ENCODE results near the gene ASCL1.
A peak's percentile ranks its signal among the peaks of the same experiment; 100 is the strongest.

Gene ASCL1

DNA sequence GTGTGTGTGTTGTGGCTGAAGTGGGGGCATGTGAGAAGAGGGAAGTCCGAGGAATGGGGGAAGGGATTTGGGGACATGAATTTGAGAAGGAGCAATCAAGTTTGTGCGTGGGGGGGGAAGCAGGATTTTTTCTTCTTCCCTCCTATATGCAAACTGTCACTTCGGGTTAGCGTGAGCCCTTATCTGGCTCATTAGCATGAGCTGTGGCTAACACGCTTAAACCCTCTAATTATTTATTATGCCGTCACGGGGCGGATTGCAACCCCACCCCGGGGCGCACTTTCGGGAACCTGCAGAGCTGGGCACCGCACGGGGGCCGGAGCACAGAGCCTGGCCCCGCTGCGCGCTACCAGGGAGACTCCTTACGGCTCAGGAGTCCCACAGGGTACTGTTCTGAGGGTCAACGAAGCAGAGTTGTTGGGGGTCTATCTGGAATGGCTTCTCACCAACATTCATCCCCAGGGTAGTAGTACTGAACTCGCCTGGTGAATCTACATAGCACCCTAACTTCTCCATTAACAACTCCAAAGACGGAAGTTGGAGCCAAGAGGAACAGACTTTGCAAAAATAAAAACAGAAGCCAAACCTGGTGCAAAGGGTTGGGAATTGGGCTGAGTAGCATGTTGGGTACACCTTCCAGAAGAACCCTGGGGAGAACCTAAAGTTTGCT, 6.4 kb upstream of the ASCL1 start:
- DNase-seq (ENCODE audit: extremely low spot score, insufficient read length, low read depth): no peak
- peak; percentile 41 for FAIRE-seq

DNA sequence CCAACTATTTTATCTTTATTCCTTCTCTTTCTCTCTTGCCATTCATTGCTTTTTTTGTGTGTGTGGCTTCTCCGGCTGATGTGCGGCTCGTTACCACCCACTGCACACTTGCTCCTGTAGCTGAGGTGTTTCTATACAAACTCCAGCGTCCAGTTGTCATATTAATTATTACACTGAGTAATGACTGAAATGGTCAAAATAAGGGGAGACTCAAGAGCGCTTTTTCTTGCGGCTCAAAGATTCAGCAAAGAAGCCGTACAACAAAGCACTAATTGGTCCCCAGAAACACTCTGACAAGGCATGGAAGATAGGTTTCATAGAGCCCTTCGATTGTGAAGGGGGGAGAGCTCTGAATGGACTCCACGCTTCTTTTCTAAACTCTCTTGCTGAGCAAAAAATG, 5.6 kb upstream of the ASCL1 start:
- FAIRE-seq: no peak
- DNase-seq (ENCODE audit: extremely low spot score, insufficient read length, low read depth): no peak

DNA sequence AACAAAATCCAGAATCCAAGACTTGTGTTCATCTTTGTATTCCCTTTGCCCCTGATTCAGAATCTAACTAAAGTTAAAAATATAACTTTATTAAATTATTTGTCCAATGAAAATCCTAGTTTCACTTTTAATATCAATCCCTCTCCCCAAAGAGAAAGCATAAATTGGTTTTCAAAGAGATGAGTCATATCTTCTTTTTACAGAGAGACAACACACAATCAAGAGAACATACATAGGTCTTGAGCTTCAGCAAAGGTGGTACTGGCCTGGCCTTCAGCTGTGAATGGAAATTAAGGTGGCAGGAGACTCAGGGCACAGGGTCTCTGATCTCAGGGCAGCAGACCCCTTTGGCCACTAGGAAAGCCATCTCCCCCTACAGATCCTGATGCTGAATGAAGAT, 4.3 kb upstream of the ASCL1 start:
- DNase-seq (ENCODE audit: extremely low spot score, insufficient read length, low read depth) (no peak), FAIRE-seq (peak; percentile 69)

DNA sequence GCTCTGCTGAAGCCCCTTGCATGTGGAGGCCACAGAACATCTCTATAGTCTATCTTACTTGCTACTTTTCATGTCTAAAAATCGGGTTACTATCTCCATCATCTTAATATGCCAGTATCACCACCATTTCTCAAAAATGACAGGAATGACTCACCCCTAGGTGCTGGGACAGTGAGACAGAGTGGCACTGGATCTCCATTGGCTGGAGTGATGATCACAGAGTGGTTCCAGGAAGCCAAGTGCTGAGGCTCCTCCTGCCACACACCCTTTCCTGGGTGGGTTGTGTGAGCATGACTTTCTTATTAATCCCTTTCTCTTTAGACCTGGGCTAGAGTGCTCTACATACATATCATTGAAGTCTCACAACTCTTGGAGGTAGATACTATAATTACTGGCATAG, 3.3 kb upstream of the ASCL1 start:
- peak; percentile 33 for FAIRE-seq

DNA sequence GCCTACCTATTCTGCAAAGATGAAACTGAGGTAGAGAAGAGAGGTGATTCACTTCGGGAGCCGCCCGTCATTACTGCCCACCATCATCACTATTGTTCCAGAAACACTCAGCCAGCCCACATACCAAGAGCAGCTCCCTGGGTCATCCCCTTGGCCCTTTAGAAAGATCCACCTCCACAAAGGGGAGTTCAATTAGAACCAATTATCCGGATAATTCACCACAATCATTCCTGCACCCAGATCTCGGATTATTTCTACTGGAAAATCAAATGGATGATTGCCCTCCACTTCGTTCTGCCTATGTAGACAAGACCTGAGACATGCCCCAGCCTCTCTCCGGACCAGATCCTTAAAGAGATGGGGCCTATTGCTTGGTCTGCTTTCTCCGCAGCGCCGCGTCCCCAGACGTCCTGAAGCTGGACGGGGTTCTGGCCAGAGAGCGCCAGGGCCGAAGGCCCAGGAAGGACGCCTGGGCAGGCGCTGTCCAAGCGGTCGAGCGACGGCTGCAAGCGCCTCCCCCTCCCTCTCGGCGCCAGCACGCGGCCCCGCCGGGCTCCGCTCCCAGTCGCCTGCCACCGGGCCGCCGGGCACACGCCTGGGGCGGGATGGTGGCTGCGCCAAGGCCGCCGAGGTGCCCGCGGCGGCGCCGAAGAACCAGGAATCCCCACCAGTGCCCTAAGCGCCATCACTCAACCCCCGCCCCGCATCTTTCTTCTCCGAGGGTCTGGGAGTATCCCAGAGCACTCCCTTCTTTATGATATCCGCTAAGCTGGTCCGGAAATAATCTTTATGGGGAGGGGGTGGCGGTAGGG, 1.3 kb upstream of the ASCL1 start:
- FAIRE-seq: no peak
- no peak for DNase-seq (ENCODE audit: extremely low spot score, insufficient read length, low read depth)

More for the DNA sequence above, 3.3 kb upstream of the ASCL1 start:
- DNase-seq (ENCODE audit: extremely low spot score, insufficient read length, low read depth): no peak

DNA sequence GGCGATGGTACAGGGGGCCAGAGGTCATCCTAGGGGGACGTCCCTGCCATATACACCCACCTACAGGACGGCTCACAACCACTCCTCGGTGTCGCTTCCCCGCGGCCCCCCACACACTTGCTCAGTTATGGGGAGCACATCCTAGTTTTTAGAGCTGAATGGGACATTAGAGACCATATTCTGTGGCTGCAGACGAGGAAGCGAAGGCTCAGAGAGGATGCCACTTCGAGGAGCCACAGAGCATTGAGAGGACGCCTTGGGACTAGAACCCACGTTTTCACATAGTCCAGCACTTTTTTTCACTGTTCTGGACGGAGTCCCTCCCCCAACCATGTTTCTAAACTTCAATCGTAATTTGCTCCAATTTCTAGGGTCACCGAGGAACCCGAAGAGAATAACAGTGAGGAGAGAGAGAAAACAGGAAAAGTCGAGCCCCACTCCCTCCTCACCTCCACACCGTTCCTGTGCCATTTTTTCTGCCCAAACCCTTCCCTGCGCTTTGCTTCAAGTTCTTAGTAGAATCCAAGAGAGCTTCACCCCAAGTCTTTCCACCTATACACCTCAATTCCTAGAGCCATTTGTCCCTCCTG, 641 bp upstream of the ASCL1 start:
- no peak for DNase-seq (ENCODE audit: extremely low spot score, insufficient read length, low read depth)
- FAIRE-seq: no peak

DNA sequence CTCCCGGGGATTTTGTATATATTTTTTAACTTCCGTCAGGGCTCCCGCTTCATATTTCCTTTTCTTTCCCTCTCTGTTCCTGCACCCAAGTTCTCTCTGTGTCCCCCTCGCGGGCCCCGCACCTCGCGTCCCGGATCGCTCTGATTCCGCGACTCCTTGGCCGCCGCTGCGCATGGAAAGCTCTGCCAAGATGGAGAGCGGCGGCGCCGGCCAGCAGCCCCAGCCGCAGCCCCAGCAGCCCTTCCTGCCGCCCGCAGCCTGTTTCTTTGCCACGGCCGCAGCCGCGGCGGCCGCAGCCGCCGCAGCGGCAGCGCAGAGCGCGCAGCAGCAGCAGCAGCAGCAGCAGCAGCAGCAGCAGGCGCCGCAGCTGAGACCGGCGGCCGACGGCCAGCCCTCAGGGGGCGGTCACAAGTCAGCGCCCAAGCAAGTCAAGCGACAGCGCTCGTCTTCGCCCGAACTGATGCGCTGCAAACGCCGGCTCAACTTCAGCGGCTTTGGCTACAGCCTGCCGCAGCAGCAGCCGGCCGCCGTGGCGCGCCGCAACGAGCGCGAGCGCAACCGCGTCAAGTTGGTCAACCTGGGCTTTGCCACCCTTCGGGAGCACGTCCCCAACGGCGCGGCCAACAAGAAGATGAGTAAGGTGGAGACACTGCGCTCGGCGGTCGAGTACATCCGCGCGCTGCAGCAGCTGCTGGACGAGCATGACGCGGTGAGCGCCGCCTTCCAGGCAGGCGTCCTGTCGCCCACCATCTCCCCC, 777 bp downstream of the ASCL1 start:
- FAIRE-seq (peak; percentile 52), DNase-seq (ENCODE audit: extremely low spot score, insufficient read length, low read depth) (peak; percentile 39)

DNA sequence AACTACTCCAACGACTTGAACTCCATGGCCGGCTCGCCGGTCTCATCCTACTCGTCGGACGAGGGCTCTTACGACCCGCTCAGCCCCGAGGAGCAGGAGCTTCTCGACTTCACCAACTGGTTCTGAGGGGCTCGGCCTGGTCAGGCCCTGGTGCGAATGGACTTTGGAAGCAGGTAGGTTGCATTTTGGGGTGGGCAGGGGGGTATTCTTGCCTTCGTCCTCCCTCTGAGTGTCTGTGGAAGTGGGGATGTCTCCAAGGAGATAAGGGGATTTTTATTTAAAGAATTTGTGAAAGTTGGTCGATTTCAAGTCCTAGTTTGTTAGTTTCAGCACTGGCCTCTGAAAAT, 1.3 kb downstream of the ASCL1 start:
- no peak for DNase-seq (ENCODE audit: extremely low spot score, insufficient read length, low read depth)

DNA sequence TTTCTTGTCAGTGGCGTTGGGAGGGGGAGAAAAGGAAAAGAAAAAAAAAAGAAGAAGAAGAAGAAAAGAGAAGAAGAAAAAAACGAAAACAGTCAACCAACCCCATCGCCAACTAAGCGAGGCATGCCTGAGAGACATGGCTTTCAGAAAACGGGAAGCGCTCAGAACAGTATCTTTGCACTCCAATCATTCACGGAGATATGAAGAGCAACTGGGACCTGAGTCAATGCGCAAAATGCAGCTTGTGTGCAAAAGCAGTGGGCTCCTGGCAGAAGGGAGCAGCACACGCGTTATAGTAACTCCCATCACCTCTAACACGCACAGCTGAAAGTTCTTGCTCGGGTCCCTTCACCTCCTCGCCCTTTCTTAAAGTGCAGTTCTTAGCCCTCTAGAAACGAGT, 1.9 kb downstream of the ASCL1 start:
- FAIRE-seq: no peak
- no peak for DNase-seq (ENCODE audit: extremely low spot score, insufficient read length, low read depth)

More for the DNA sequence above, 1.3 kb downstream of the ASCL1 start:
- no peak for FAIRE-seq

DNA sequence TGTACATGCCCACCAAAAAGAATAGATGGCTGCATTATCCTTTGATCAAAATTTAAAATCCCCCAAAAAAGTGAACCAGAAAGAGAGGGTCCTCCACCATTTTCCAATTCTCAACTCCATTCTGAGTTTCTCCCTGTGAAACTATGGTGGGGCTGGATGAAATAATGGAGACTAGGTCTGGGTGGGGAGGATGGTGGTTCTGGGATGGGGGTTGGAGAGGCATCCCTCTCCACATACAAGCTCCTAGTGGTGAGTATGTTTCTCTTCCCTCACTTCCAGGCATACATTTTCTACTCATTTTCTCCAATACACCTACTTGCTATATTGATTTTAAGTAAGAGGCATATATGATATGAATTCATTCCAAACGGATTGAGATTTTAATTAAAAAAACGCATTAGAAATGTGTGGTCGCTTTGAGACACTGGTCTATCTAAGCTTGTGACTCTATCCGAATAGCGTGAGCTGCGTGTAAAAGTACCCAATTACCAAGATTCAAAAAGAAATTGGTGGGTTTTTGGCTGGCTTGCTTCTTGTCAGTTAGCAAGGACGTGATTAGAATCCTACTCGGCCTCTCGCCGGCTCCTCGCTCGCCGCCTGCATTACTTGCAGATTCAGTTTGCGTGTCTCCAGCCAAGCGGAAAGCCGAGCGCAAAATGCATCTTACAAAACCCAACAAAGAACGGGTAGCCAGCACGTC, 3.4 kb downstream of the ASCL1 start:
- no peak for DNase-seq (ENCODE audit: extremely low spot score, insufficient read length, low read depth)
- no peak for FAIRE-seq

DNA sequence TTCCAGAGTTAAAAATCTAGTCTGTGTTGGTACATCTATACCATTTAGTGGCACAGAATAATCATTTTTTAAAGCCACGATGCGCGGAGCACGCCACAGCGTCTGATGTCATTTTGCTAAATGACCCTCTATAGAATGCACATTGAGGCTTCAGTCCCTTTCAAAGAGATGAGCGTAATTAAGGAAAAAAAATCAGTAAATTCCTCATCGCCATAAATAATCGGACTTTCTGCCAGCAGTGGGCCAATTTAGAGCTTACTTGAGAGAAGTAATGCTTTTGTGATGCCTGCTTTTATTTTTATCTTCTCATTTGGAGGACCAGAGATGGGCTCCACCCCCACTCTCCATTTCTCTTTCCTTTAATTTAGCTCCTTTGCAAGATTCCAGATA, 4.0 kb downstream of the ASCL1 start:
- no peak for DNase-seq (ENCODE audit: extremely low spot score, insufficient read length, low read depth)
- FAIRE-seq: no peak

DNA sequence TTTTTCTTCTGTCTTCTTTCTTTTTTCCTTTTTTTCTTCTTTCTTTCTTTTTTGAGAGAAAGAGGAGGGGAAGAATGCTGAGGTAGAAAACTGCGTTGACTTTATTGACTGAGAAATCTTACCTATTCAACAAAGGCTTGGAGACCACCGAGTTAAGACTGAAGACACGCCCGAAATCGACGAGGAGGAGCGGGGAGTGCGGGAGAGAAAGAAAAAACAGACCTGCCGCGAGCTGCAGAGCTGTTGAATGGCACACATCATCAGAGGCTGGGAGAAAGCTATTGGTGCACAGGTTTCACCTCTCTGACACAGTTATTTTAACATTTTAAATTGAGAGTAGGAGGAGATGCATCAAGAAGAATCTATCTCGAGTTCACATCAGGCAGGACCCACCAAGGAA, 5.1 kb downstream of the ASCL1 start:
- DNase-seq (ENCODE audit: extremely low spot score, insufficient read length, low read depth): no peak
- peak; percentile 24 for FAIRE-seq

DNA sequence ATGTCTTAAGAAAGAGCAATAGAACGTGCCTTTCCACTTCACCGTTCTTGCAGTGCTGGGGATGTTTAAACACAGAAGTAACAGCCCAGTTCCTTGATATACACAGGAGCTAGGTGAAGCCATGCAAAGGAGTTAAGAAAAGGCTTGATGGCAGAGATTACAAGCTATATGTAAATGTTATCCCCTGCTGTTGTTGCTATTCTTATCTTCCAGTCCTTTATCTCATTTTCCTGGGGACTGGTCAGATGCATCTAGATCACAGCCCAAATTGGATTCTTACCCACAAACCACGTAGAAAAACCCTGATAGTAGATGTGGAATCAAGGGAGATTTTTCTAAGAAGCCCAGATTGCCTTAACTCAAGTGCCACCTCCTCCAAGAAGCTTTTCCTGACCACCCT, 5.5 kb downstream of the ASCL1 start:
- DNase-seq (ENCODE audit: extremely low spot score, insufficient read length, low read depth) (no peak), FAIRE-seq (no peak)

DNA sequence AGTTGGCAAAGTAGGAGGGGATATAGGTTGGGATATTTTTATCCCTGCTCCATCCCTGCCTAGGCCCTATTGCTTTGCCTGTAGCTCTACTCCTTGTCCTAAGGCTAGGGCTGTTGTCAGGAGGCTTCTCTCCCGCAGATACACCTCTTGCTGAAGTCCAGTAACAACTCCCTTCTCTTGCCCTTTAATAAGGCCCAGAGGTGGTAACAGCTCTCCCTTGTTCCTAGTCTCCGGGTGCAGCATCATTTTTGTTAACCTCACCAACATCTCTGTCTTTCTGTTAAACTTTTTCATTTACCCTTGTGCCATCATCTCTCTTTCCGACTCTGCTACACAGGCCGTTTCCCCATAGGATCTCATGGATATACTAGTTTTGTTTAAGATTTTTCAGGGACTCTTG, 6.3 kb downstream of the ASCL1 start:
- FAIRE-seq: no peak

DNA sequence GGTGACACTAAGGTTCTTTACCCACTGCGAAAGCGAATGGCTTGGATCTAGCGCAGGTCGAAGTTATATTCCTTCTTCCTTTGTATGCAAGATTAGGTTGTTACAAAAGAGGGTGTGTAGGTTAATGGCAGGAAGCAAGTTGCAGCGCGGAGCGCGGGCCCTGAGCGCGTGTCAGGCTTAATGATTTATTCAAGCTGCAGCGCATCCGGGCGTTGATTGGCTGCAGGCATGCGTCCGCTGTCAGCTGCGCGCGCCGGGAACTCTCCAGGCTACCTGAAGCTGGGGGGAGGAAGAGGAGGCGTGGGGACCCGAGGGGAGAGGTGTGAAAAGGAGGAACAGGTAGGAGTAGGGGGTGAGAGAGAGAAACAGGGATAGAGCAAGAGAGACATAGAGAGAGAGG, 7.4 kb downstream of the ASCL1 start:
- FAIRE-seq: peak; percentile 48

More for the DNA sequence above, 6.3 kb downstream of the ASCL1 start:
- DNase-seq (ENCODE audit: extremely low spot score, insufficient read length, low read depth): no peak

DNA sequence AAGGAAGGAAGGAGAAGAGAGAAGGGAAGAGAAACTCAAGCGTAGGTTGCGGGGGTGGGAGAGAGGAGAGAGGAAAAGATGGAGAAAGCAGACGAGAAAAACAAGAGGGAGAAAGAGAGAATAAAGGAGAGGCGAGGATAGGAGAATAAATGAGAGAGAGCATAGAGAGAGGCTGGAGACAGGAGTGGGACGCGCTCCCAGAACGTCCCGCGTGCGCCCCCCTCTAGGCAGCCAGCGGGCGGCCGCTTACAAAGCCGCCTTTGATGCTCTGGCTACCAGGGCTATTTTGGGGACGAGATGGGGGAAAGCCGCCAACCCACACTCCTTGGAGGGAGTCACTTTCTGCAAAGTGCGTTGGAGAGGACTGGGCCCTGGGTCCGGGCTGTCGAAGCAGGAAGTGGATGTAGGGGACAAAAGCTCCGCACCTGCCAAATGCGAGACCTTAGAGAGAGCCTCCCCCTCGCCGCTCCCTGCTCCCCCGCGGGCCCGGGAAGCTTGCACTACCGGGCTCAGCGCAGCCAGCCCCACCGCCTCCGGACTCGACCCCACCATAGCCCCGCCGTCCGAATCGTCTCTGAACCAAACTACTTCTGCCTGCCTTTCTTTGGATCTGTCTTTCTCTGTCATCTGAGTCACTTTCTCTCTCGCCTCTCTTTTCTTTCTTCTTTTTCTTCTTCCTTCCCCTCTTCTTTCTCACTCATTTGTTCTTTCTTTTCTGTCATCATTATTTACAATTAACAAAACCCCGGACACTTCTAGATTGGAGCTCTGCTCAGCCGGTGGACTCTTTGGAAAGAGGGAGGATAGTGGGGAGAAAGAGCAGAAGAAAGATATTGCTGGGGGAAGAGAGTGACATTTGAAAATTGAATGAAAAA, 8.0 kb downstream of the ASCL1 start:
- FAIRE-seq (no peak), DNase-seq (ENCODE audit: extremely low spot score, insufficient read length, low read depth) (no peak)

More for the DNA sequence above, 7.4 kb downstream of the ASCL1 start:
- DNase-seq (ENCODE audit: extremely low spot score, insufficient read length, low read depth): no peak

DNA sequence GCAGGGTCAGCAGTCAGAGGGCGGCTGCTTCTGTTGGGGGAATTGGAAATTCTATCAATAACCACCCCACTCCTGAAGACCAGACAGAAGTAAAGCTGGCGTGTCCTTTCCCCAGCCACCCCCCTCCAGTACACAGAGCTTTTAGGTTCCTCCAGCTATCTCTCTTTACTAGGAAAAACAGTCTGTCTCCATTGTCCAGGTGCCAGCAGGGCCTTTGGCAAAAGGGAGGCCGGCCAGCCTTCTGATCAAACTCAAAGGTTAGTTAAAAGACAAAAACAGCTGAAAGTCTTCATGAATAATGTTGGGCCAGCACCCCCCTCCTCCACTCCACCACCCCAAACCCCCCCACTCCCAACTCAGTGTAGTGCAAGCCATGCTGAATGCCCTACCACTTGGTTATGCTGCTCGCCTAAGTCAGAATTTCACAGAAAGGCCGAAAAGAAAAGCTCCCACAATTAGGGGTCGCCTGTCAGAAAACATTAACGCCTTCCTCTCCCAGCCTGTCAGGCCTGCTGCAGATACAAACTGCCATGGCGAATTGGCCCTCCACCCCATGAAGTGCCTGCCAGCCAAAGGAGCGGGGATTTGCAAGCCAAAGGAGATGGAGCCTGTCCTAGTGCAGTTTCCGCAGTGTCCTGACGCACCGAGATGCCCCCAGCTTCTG, 8.9 kb downstream of the ASCL1 start:
- FAIRE-seq (no peak), DNase-seq (ENCODE audit: extremely low spot score, insufficient read length, low read depth) (no peak)

DNA sequence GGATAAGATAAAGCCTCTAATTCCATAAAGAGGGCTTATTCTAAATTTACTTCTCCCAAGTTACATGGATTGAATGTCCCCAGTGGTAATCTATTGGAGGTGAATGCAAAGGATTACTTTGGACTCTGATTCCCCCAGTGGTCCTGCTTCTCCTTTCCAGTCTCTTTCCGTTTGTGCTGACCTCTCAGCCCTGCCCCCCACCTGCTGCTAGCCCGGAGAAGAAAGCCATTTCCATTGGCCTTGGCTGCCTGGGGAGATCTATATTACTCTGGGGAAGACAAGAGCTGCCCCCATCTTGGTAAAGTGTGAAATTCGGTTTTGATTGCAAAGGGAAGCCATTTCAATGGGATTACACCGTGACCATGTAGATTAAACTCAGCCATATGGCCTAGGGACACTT, 13.3 kb downstream of the ASCL1 start:
- DNase-seq (ENCODE audit: extremely low spot score, insufficient read length, low read depth) (no peak), FAIRE-seq (no peak)

DNA sequence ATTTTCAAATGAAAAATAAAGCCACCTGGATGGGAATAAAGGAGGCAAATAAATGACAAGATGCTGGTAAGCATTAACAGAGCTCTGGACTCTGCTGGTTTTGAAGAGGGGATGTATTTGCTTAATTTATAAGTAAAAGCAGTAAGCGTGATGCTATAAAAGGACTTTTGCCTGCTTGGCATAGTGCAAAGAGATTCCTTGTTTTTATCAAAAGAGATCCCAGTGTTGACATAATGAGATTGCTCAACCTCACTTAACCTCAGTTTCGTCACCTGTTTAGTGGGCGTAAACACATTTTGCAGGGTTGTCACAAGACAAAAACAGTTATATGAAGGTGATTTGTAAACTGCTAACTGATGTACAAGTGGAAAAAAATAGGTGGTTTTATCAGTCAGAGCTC, 13.8 kb downstream of the ASCL1 start:
- FAIRE-seq (no peak), DNase-seq (ENCODE audit: extremely low spot score, insufficient read length, low read depth) (no peak)
